Caco-2 (cell line): Measurements from ENCODE around the gene PHACTR2. TPM values are rescaled to one million over a fixed set of nuclear protein-coding genes. Genes with fewer than 3 reads are reported as not detected.
A peak's percentile ranks its signal among the peaks of the same experiment; 100 is the strongest.

ENCODE experiments used
- BruUV-seq: library from RNA; stranded (reverse); fragments of 400-500 nt; replicated peaks from 2 replicates; lab custom pipeline; 2021; lab: Mats Ljungman, UMichigan
- CTCF ChIA-PET: fragments of 300-600 bp; sonication (Branson Sonifier 250); formaldehyde crosslinking; loops from one replicate; lab custom pipeline; 2022; ENCODE audit warnings: antibody characterized with exemption; lab: Charles Lee
- POLR2A ChIA-PET: fragments of 300-600 bp; sonication (Branson Sonifier 250); formaldehyde crosslinking; loops from one replicate; lab custom pipeline; 2022; ENCODE audit warnings: antibody characterized with exemption; lab: Charles Lee
- DNase-seq, 2 experiments: peaks; one replicate each; pipeline versions ENCODE4 v3.0.0 to v3.0.0-alpha.2; 2020 to 2022
- H3K27me3 ChIP-seq: replicated peaks from 2 replicates; pipeline ENCODE4 v1.6.0; 2011; ENCODE audit warnings: low read length; ENCODE audit not compliant: control insufficient read depth, insufficient read depth
- H3K36me3 ChIP-seq: 2 replicates; pipeline ENCODE4 v1.5.1; 2011; ENCODE audit warnings: low read length; ENCODE audit not compliant: control insufficient read depth, insufficient read depth
- H3K4me1 ChIP-seq: fragments of 250-450 bp; sonication (Bioruptor Pico); 2 replicates; pipeline ENCODE4 v1.5.1; 2020; ENCODE audit warnings: mild to moderate bottlenecking
- H3K4me3 ChIP-seq: 2 replicates; pipeline ENCODE4 v1.5.1; 2011; ENCODE audit warnings: low read depth, mild to moderate bottlenecking, control low read depth, low read length
- H3K9me3 ChIP-seq: fragments of 250-450 bp; sonication (Bioruptor Pico); 2 replicates; pipeline ENCODE4 v1.5.1; 2020; ENCODE audit warnings: mild to moderate bottlenecking, moderate library complexity
- H3K27ac Mint-ChIP-seq: one replicate; pipeline ENCODE4 v1.8.0; 2022; ENCODE audit warnings: mixed read lengths; ENCODE audit not compliant: unreplicated experiment
- H3K27me3 Mint-ChIP-seq: one replicate; pipeline ENCODE4 v1.8.0; 2022; ENCODE audit warnings: mixed read lengths; ENCODE audit not compliant: insufficient read depth, unreplicated experiment
- H3K36me3 Mint-ChIP-seq: one replicate; pipeline ENCODE4 v1.8.0; 2022; ENCODE audit warnings: mild to moderate bottlenecking, mixed read lengths; ENCODE audit not compliant: insufficient read depth, unreplicated experiment
- H3K4me1 Mint-ChIP-seq: one replicate; pipeline ENCODE4 v1.8.0; 2022; ENCODE audit warnings: low read depth, mixed read lengths; ENCODE audit not compliant: unreplicated experiment
- H3K4me3 Mint-ChIP-seq: one replicate; pipeline ENCODE4 v1.8.0; 2022; ENCODE audit warnings: mild to moderate bottlenecking, moderate library complexity, mixed read lengths; ENCODE audit not compliant: unreplicated experiment
- H3K9me3 Mint-ChIP-seq: one replicate; pipeline ENCODE4 v1.8.0; 2022; ENCODE audit warnings: mixed read lengths; ENCODE audit not compliant: unreplicated experiment
- CTCF ChIP-seq, 2 experiments: fragments of 200-600 bp in 1 of 2; IDR thresholded peaks; 1 replicate in 1 of 2; 2 replicates in 1 of 2; pipeline versions ENCODE4 v1.5.1 to v1.8.0; 2011 to 2022; ENCODE audit warnings: antibody characterized with exemption in 1 of 2, control low read depth in 1 of 2, inconsistent platforms in 1 of 2, low read depth in 1 of 2, low read length in 1 of 2, mild to moderate bottlenecking in 1 of 2, moderate library complexity in 1 of 2; ENCODE audit not compliant: insufficient read depth in 1 of 2, severe bottlenecking in 1 of 2, unreplicated experiment in 1 of 2
- intact Hi-C: fragments of 100-400 bp; cut with micrococcal nuclease; formaldehyde crosslinking; loops from one replicate; pipeline ENCODE4 v1.10.0; 2022; ENCODE audit not compliant: unreplicated experiment
- total RNA-seq: library from RNA; stranded (reverse); gene quantifications from 2 replicates; pipeline ENCODE4 v1.2.3, GENCODE V29; 2022

PHACTR2 gene
- total RNA-seq, 1 experiment from 2014 or later: 100 TPM

GRCh38 chr6:143739341-143739851 is 61.6 kb downstream of the PHACTR2 start:
- POLR2A ChIA-PET: no interaction called here
- no TSS peak for BruUV-seq
- TF ChIP-seq CTCF (IDR thresholded peaks at IDR 0.05; ENCODE audit: insufficient read depth in 1 of 2, low read depth in 1 of 2, low read length in 1 of 2, severe bottlenecking in 1 of 2, unreplicated experiment in 1 of 2): no peak
- no peak for DNase-seq
- CTCF ChIA-PET: no interaction called here
- Histone ChIP-seq H3K4me3 (no peak overlapping the region), H3K4me1 (peaks cover 38% of the 10 kb centered on the region), H3K36me3 (no peaks in the 10 kb centered on the region; the same call in 1 of the 2 replicates), H3K27me3 (no peaks in the 10 kb centered on the region), H3K9me3 (no peaks in the 10 kb centered on the region)
- no peaks in the 10 kb centered on the region for H3K9me3 Mint-ChIP-seq
- no peaks in the 10 kb centered on the region for H3K27me3 Mint-ChIP-seq
- H3K4me1 Mint-ChIP-seq: peaks cover 28% of the 10 kb centered on the region
- H3K36me3 Mint-ChIP-seq: peaks cover 4% of the 10 kb centered on the region
- H3K27ac Mint-ChIP-seq: peak overlapping the region; percentile 18
- H3K4me3 Mint-ChIP-seq: no peak overlapping the region
- intact Hi-C loops: no loop called here

- Mint-ChIP-seq H3K9me3 (no peaks in the 10 kb centered on the region), H3K27me3 (no peaks in the 10 kb centered on the region), H3K27ac (peak overlapping the region; percentile 18), H3K4me1 (peaks cover 35% of the 10 kb centered on the region), H3K36me3 (peaks cover 6% of the 10 kb centered on the region), H3K4me3 (no peak overlapping the region)
- intact Hi-C loops: no loop called here
- Histone ChIP-seq H3K4me3 (no peak overlapping the region), H3K4me1 (peaks cover 41% of the 10 kb centered on the region), H3K36me3 (no peaks in the 10 kb centered on the region; the same call in 1 of the 2 replicates), H3K27me3 (no peaks in the 10 kb centered on the region), H3K9me3 (no peaks in the 10 kb centered on the region)
- DNase-seq: no peak
- no peak for TF ChIP-seq CTCF (IDR thresholded peaks at IDR 0.05; ENCODE audit: insufficient read depth in 1 of 2, low read depth in 1 of 2, low read length in 1 of 2, severe bottlenecking in 1 of 2, unreplicated experiment in 1 of 2)
- ChIA-PET CTCF (no interaction called here), POLR2A (no interaction called here)
- no TSS peak for BruUV-seq
Observed at GRCh38 chr6:143740213-143740612, 62.4 kb downstream of the PHACTR2 start.

- Mint-ChIP-seq H3K4me1 (peaks cover 38% of the 10 kb centered on the region), H3K36me3 (peaks cover 12% of the 10 kb centered on the region), H3K27ac (no peak overlapping the region), H3K27me3 (no peaks in the 10 kb centered on the region), H3K4me3 (no peak overlapping the region), H3K9me3 (no peaks in the 10 kb centered on the region)
- DNase-seq: no peak
- BruUV-seq: no TSS peak
- Histone ChIP-seq H3K27me3 (no peaks in the 10 kb centered on the region), H3K9me3 (no peaks in the 10 kb centered on the region), H3K4me3 (no peak overlapping the region), H3K36me3 (no peaks in the 10 kb centered on the region; the same call in 1 of the 2 replicates), H3K4me1 (peaks cover 45% of the 10 kb centered on the region)
- intact Hi-C loops: no loop called here
- POLR2A ChIA-PET: no interaction called here
- TF ChIP-seq CTCF (IDR thresholded peaks at IDR 0.05; ENCODE audit: insufficient read depth in 1 of 2, low read depth in 1 of 2, low read length in 1 of 2, severe bottlenecking in 1 of 2, unreplicated experiment in 1 of 2): no peak
- CTCF ChIA-PET: no interaction called here
Observed at GRCh38 chr6:143741480-143741879, 63.7 kb downstream of the PHACTR2 start.
